Mononuclear cell (primary cell): Measurements from ENCODE around the gene SPIRE1. TPM values are rescaled to one million over a fixed set of nuclear protein-coding genes. Genes with fewer than 3 reads are reported as not detected.
"Not testable (repeated sequence)": the region's sequence is repeated elsewhere in the genome, so short reads cannot be mapped to it uniquely, and the experiment has no call there.

ENCODE experiments used
- H3K27me3 ChIP-seq: 2 replicates; pipeline ENCODE4 v1.6.0; 2011; ENCODE audit warnings: low read length, control low read depth; ENCODE audit not compliant: insufficient read depth
- H3K4me1 ChIP-seq: 2 replicates; pipeline ENCODE4 v1.5.1; 2011; ENCODE audit warnings: mild to moderate bottlenecking, low read length, control low read depth; ENCODE audit not compliant: insufficient read depth
- H3K4me3 ChIP-seq: 2 replicates; pipeline ENCODE4 v1.5.1; 2011; ENCODE audit warnings: mild to moderate bottlenecking, low read length, moderate library complexity
- H3K9me3 ChIP-seq: 2 replicates; pipeline ENCODE4 v1.5.1; 2011; ENCODE audit warnings: low read depth, mild to moderate bottlenecking, control low read depth, low read length
- total RNA-seq: library from RNA; depleted of rRNA; stranded (reverse); fragments of >200 nt; gene quantifications from one replicate; pipeline ENCODE4 v1.2.3, GENCODE V29; 2012

SPIRE1 gene
- total RNA-seq, 1 donor: 5.0 TPM

- no peak overlapping the region for H3K4me3 ChIP-seq
- no peaks in the 10 kb centered on the region for H3K4me1 ChIP-seq
- H3K9me3 ChIP-seq: no peaks in the 10 kb centered on the region
- no peaks in the 10 kb centered on the region for H3K27me3 ChIP-seq
Observed at GRCh38 chr18:12637393-12637792, 20.5 kb downstream of the SPIRE1 start.

GRCh38 chr18:12631831-12632477, 26.0 kb downstream of the SPIRE1 start:
- H3K4me1 ChIP-seq: no peaks in the 10 kb centered on the region
- H3K4me3 ChIP-seq: no peak overlapping the region
- no peaks in the 10 kb centered on the region for H3K9me3 ChIP-seq
- no peaks in the 10 kb centered on the region for H3K27me3 ChIP-seq

- no peaks in the 10 kb centered on the region for H3K4me1 ChIP-seq
- no peaks in the 10 kb centered on the region for H3K27me3 ChIP-seq
- H3K9me3 ChIP-seq: no peaks in the 10 kb centered on the region
- no peak overlapping the region for H3K4me3 ChIP-seq
Observed at GRCh38 chr18:12630136-12630535, 27.8 kb downstream of the SPIRE1 start.

- H3K4me3 ChIP-seq: no peak overlapping the region
Observed at GRCh38 chr18:12628706-12629702, 28.9 kb downstream of the SPIRE1 start.

GRCh38 chr18:12627199-12627598, 30.7 kb downstream of the SPIRE1 start:
- H3K4me3 ChIP-seq, H3K9me3 ChIP-seq, H3K27me3 ChIP-seq, H3K4me1 ChIP-seq: not testable (repeated sequence)

More at GRCh38 chr18:12628706-12629702, 28.9 kb downstream of the SPIRE1 start:
- H3K4me1 ChIP-seq: no peaks in the 10 kb centered on the region
- no peaks in the 10 kb centered on the region for H3K27me3 ChIP-seq
- H3K9me3 ChIP-seq: no peaks in the 10 kb centered on the region

- Histone ChIP-seq H3K4me1 (no peaks in the 10 kb centered on the region), H3K27me3 (peaks cover 2% of the 10 kb centered on the region), H3K4me3 (no peak overlapping the region), H3K9me3 (no peaks in the 10 kb centered on the region)
Observed at GRCh38 chr18:12625241-12625640, 32.7 kb downstream of the SPIRE1 start.

GRCh38 chr18:12621742-12622306, 36.1 kb downstream of the SPIRE1 start:
- Histone ChIP-seq H3K9me3 (no peaks in the 10 kb centered on the region), H3K4me3 (no peak overlapping the region), H3K4me1 (no peaks in the 10 kb centered on the region), H3K27me3 (peaks cover 2% of the 10 kb centered on the region)

- Histone ChIP-seq H3K4me3 (no peak overlapping the region), H3K27me3 (no peaks in the 10 kb centered on the region), H3K9me3 (no peaks in the 10 kb centered on the region), H3K4me1 (no peaks in the 10 kb centered on the region)
Observed at GRCh38 chr18:12615748-12616147, 42.2 kb downstream of the SPIRE1 start.

- Histone ChIP-seq H3K4me1 (peaks cover 8% of the 10 kb centered on the region), H3K9me3 (no peaks in the 10 kb centered on the region), H3K27me3 (no peaks in the 10 kb centered on the region), H3K4me3 (no peak overlapping the region)
Observed at GRCh38 chr18:12608301-12608700, 49.6 kb downstream of the SPIRE1 start.

GRCh38 chr18:12606592-12607315, 51.2 kb downstream of the SPIRE1 start:
- H3K4me1 ChIP-seq: peaks cover 8% of the 10 kb centered on the region
- no peak overlapping the region for H3K4me3 ChIP-seq

GRCh38 chr18:12604445-12605007, 53.4 kb downstream of the SPIRE1 start:
- Histone ChIP-seq H3K4me1 (peaks cover 8% of the 10 kb centered on the region), H3K27me3 (no peaks in the 10 kb centered on the region), H3K4me3 (no peak overlapping the region), H3K9me3 (no peaks in the 10 kb centered on the region)

More at GRCh38 chr18:12606592-12607315, 51.2 kb downstream of the SPIRE1 start:
- Histone ChIP-seq H3K9me3 (no peaks in the 10 kb centered on the region), H3K27me3 (no peaks in the 10 kb centered on the region)

- Histone ChIP-seq H3K4me1 (peaks cover 7% of the 10 kb centered on the region), H3K9me3 (no peaks in the 10 kb centered on the region), H3K27me3 (no peaks in the 10 kb centered on the region), H3K4me3 (no peak overlapping the region)
Observed at GRCh38 chr18:12599966-12600365, 57.9 kb downstream of the SPIRE1 start.

- Histone ChIP-seq H3K4me1 (peaks cover 7% of the 10 kb centered on the region), H3K27me3 (no peaks in the 10 kb centered on the region), H3K4me3 (no peak overlapping the region), H3K9me3 (no peaks in the 10 kb centered on the region)
Observed at GRCh38 chr18:12599543-12599942, 58.4 kb downstream of the SPIRE1 start.

GRCh38 chr18:12598181-12598930, 59.6 kb downstream of the SPIRE1 start:
- Histone ChIP-seq H3K27me3 (no peaks in the 10 kb centered on the region), H3K9me3 (no peaks in the 10 kb centered on the region), H3K4me3 (no peak overlapping the region), H3K4me1 (peaks cover 7% of the 10 kb centered on the region)
